IPS-18c (cell line): Measurements from ENCODE around the gene TNFRSF14.
A peak's percentile ranks its signal among the peaks of the same experiment; 100 is the strongest.
"Not testable (repeated sequence)": the region's sequence is repeated elsewhere in the genome, so short reads cannot be mapped to it uniquely, and the experiment has no call there.

ENCODE experiments used
- H3K4me3 ChIP-seq: 2 replicates; pipeline ENCODE4 v1.7.0; 2013; ENCODE audit warnings: low read depth, mild to moderate bottlenecking, low read length, moderate library complexity; ENCODE audit not compliant: insufficient read depth
- H3K9me3 ChIP-seq: one replicate; pipeline ENCODE4 v1.6.1; 2013; ENCODE audit warnings: mild to moderate bottlenecking, low read length, moderate library complexity; ENCODE audit not compliant: control insufficient read depth, insufficient read depth

TNFRSF14 gene

DNA sequence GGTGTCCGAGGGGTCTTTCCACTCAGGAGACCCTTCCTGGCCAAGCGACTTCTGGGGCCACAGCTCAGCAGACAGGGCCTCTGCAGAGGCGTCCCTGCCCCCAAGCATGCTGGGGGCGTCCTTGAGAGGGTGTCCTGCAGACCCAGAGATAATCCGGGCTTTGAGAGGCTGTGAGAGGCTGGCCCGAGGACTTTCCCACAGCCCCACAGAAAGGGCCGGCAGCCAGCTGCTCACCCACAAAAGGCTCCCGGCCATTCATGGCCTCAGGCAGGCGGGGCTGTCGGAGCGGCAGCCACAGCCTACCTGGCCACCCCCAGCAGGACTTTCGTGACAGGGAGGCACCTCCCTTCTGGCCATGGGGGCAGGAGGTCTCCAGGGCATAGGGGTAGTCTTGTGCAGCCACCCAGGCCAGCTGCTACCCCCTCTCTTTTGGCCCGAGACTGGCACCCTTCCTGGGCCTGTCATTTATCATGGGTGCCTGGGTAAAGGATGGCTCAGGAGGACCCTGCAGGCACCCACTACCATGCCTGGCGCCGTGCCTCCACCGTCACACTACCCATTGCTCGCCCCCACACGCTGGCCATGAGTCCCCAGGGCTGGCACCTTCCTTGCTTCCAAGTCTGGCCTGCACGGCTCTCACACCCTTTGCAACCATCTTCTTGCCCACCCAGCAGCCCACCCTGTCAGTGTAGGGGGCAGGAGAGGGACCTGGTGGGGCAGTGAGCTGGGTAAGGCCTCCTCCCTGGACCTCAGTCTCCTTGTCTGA lies 11.1 kb upstream of the TNFRSF14 start:
- Histone ChIP-seq H3K9me3 (peaks cover 2% of the 10 kb centered on the region), H3K4me3 (no peak overlapping the region)

DNA sequence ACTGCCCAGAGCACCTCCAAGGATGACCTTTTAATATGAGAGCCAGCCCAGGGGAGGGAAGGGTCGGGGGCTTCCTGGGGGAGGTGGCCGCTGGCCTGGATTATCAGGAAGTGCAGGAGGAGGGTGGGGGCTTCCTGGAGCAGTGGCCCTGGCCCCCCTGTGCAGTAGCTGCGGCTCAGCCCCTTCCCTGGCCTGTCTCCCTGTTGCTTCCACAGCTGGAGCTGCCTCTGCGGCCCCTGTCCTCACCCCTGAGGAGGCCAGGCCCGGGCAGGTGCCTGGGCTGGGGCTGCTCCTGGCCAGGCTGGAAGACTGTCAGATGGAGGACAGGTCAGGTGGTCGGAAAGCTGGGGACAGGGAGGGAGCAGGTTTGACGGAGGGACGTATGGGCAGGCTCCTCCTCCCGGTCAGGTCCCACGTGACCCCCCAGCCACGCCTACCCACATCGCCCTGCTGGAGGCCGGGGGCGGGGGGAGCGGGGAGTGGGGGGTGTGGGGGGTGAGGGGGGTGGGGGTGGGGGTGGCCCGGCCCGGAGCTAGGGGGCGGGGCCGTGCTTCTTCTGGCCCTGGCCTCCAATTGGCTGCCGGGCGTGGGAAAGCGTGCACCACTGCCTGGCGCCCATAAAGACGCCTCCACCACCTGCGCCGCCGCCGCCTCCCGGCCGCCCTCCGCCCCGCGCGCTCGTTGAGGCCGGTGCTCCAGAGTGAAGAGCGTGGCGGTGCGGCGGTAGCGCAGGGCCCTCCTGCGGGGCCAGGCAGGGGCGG lies 10.2 kb upstream of the TNFRSF14 start:
- Histone ChIP-seq H3K9me3 (peaks cover 2% of the 10 kb centered on the region), H3K4me3 (peak overlapping the region; percentile 82)

DNA sequence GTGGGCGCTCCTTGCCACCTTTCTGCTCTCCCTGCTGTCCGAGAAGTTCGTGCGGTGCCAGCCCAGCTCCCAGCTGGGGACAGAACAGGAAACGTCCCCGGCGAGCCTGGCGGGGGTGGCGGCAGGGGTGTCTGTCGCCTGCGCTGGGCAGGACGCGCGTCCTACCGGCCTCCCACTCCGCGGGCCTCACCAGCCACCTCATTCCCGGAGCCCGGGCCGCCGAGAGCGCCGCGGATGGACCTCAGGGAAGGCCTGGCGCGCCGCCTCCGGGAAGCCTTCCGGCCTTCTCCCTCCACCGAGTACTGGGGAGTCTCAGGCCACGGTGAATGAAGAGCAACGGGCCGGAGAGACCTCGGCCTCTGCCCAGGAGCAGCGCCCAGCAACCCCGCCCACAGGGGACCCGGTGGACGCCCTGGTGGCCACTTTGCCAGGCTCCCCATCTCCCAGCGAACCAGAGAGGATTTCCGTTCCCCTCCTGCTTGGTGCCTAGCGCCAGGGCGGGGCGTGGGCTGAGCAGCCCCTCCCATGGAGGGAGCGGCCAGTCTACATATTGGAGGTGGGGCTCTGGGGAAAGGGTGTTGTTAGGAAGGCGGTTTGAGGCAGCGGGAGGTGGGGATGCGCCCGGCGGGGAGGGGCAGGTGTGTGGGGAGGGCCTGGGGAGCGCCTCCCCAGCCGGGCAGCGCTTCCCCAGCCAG lies 9.5 kb upstream of the TNFRSF14 start:
- peak overlapping the region; percentile 82 for H3K4me3 ChIP-seq

DNA sequence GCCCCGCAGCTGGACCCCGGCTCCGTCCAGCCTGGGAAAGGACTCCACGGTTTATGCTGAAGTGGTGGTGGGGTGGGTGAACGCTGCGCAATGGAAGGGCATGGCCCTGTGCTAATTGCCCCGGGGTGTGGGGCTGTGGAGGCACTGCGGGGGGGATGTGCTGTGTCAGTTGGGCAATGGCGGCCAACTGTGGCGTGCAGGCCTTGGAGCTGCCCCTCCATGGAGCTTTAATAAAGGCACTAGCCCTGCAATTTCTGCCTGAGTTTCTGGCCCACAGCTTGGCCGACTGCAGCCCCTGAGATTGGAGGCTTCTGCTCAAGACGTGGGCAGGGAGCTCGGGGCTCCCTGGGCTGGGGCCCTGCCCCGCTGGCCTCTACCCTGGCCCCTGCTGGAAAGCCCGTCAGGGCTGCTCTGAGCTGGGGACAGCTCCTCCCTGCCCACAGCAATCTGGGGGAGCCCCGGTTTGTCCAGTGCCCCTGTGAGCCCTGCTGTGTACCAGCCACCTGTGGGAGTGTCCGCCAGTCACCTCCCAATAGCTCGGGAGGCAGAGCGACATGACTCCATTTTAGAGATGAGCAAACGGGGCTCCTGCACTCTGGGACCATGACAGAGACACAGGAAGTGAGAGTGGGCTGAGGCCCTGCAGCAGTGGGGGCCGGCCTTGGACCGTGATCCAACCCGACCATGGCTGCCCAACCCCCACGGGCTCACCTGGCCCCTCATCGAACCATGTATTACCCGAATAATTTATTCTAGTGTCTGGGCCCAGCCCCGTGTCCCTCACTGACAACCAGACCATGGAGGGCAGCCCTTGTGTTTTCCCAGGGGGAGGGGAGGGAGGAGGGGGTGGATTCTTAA lies 8.7 kb upstream of the TNFRSF14 start:
- peak overlapping the region; percentile 82 for H3K4me3 ChIP-seq
- peaks cover 2% of the 10 kb centered on the region for H3K9me3 ChIP-seq

More for the DNA sequence above, 9.5 kb upstream of the TNFRSF14 start:
- H3K9me3 ChIP-seq, result peaks cover 2% of the 10 kb centered on the region

DNA sequence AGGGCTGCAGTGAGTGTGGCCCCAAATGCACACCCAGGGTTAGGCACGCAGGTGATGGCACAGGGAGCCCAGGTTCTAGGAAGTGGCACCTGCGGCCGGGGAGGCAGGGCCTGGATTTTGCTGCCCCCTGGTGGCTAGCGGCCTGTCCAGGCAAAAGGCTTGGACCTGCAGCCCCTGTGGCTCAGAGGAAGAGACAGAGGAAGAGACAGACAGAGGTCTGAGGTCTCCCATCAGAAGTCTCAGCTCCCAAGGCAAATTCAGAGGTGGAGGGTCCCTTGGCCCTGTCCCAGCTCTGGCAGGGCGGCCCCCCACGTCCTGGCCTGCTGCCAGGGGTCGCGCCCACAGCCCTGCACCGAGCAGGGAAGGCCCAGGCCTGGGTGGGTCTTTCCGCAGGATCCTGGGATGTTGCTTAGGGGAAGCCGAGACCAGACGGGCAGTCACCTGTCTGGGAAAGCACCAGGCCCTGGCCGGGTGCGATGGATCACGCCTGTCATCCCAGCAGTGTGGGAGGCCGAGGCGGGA lies 8.0 kb upstream of the TNFRSF14 start:
- Histone ChIP-seq H3K4me3 (no peak overlapping the region), H3K9me3 (peaks cover 2% of the 10 kb centered on the region)

DNA sequence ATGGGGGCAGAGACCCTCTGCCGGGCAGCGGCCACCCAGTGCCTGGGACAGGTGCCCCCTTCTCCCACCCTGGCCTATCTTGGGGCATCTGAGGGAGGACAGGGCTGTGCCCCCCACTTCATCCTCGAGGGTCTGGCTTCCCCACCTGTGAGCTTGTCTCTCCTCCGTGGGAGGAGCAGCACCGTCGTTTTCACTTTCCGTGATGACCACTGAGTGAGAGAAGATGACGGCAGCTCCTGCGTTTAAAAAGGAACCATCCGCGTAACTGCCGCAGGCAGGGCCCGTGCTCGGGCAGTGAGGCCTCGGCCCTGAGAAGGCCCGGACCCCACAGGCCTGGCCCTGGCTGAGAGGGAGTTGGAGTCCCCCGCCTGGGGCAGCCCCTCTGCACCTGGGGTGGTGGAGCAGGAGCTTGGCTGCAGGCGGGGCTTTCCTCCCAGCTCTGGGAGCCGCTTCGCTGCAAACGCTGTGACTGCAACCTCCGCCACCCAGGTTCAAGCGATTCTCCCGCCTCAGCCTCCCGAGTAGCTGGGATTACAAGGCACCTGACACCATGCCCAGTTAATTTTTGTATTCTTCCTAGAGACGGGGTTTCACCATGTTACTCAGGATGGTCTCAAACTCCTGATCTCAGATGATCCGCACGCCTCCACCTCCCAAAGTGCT lies 6.7 kb upstream of the TNFRSF14 start:
- not testable (repeated sequence) for H3K4me3 ChIP-seq

DNA sequence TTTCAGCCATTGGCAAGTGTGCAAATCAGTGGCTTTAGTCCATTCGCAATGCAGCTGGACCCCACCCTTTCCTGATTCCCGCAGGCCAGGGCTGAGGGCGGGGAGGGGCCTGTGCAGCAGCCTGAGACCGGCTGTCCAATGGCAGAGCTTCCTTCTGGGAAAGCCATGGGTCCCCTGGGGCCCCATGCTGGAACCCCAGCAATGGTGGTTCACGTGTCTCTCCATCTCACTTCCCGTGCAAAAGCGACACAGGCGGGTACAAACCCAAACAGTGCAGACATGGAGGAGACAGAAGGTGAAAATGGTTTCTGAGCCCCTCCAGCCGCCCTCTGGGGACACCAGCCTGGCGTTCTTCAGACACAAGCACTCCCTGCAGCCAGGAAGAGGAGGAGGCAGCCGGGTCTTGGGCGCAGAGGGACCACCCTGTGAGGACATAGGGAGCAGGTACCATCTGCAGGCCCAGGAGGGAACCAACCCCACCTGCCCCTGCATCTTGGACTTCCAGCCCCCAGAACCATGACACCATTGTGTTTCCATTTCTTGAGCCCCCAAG lies 5.8 kb upstream of the TNFRSF14 start:
- H3K4me3 ChIP-seq, H3K9me3 ChIP-seq: not testable (repeated sequence)

More for the DNA sequence above, 6.7 kb upstream of the TNFRSF14 start:
- not testable (repeated sequence) for H3K9me3 ChIP-seq

DNA sequence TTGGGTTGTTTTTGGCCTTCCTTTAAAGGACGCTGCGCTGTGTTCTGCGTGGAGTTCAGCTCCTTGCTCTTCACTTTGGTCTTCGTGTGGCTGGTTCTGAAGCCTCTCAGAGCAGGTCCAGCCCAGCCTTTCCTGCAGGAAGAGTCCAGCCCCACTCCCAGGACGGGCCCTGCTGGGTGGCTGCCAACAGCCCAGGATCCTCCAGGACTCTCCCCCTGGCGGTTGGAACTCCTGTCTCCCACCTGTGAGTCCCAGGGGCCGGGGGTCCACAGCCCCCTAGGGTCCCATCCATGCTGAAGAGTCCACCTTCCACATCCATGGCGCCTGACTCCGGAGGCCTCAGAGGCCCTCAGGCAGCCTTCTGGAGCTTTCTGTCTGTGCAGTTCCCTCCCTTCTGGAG lies 4.6 kb upstream of the TNFRSF14 start:
- not testable (repeated sequence) for H3K9me3 ChIP-seq

DNA sequence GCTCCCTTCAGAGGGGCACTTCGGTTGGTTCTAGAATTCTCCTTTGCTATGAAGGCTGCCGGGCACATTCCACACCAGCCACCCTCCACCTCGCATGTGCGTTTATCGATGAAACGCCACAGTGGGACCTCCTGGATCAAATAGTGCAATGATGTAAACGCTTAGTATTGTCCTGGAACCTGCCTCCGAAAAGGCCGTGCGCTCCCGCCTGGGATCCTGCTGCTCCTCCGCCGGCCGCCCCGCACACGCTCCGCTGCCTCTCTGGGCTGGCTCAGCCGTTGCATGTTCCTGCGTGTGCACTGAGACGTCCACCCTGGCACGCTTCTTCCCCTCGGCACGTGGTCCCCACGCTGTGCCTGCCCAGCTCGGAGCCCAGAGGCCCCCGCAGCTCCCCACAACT lies 4.0 kb upstream of the TNFRSF14 start:
- Histone ChIP-seq H3K9me3 (no peaks in the 10 kb centered on the region), H3K4me3 (no peak overlapping the region)

More for the DNA sequence above, 4.6 kb upstream of the TNFRSF14 start:
- H3K4me3 ChIP-seq, result not testable (repeated sequence)

DNA sequence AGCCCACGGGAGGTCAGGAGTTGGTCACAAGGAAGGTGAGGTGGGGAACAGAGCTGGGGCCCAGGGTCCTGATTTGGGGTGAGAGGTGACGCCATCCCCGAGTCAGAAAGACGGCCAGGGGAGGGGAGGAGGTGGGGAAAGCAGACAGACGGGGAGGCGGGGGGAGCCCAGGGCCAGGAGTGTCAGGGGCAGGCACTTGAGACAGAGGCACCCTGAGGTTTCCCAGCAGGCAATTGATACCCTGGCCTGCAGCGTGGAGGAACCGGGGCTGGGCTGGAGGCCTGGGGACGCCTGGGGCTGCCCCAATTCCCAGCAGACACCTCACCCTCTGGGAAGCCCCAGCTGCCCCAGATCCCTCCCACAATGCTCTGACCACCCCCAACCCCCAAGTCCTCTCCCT lies 3.1 kb upstream of the TNFRSF14 start:
- H3K4me3 ChIP-seq, H3K9me3 ChIP-seq: not testable (repeated sequence)

DNA sequence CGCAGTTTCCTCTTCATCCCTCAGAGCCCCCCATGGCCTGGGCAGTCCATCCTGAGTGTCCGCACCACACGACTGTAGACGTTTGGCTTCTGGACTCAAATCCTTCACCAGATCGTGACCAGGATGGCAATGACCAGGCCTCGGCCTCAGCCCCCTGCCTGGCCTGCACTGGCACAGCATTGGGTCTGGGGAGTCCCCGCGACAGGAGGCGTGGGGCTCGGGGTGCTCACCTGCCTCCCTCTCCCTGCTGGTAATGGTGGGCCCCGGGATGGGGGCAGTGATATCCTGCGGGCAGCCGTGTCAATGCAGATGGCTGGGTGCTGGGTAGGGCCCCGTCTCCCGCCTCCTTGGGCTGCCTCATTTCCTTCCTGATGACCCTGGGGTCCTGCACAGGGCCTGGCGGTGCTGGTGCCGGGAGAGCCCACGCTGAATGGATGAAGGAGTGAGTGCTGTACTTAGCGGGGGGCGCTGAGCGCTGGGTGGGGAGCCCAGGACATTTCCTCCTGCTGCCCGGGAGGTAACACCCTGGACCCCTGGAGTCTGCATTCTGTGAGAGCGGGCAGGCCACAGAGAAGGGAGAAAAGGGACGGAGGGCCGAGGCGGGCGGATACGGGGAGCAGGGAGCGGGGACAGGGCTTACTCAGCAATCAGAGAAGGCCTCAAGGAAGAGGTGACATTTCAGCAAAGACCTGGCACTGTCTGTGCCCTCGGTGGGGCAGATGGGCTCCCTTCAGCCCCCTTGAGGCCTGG lies 2.1 kb upstream of the TNFRSF14 start:
- no peak overlapping the region for H3K4me3 ChIP-seq
- H3K9me3 ChIP-seq, result no peaks in the 10 kb centered on the region

DNA sequence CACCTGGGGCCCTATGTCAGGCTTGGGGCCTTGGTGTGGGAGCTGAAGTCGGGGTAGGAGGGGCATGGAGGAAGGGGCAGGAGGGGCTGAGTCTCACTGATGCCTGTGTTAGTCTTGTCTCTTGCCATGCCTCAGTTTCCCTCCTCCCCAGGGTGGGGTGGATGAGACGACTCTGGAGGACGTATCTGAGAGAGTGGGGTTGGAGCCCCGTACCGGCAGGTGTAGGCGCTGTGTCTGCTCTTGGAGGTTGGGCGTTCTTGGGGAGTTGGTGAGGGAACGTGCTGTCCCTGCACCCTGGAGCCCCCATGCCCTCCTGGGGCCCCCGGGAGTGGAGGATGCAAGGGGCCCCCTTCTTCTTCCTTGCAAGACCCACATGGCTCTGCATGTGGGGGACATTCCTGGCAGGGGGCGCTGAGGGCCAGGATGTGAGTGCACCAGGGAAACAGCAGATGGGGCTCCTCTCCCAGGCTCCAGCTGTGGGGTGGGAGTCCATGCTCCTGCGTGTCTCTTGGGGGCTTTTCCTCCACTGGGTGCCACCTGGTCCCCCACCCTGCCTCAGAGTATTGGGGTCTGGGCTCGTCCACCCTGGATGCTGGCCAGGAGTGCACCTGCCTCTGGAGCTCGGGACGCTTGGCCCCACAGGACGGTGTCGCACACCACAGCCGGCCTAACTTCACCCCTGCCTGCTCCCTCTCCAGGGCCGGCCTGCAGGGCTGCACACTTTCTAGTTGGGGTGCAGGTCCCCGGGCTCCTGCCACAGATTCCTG lies 1.4 kb upstream of the TNFRSF14 start:
- Histone ChIP-seq H3K4me3 (no peak overlapping the region), H3K9me3 (no peaks in the 10 kb centered on the region)

DNA sequence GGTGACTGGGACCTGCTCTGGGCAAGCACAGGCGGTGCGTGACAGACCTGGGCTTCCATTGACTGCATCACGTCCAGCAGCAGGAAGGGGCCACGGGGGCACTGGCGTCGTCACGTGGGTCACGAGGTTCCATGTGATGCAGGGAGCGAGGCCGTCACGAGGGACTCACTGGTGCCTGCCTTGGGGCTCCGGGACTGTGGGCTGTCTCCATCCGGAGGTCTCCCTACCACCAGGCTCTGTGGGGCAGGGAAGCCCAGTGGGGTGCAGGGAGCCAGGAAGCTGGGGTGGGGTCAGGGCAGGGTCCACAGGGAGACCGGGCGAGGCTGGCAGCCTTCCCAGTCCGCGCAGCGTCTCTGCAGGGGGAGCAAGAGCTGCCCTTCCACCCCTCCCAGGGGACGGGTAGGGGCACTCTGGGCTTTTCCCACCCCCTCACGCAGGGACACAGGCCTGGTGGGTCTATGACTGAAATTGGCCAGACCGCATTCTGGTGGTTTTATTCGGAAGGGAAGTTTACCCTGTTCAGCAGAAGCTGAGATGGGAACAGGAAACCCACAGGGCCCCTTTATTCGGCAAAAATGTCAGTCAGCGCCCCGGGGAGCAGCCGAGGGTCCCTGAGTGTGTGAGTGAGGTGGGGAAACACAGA lies 416 bp upstream of the TNFRSF14 start:
- Histone ChIP-seq H3K9me3 (no peaks in the 10 kb centered on the region), H3K4me3 (no peak overlapping the region)

DNA sequence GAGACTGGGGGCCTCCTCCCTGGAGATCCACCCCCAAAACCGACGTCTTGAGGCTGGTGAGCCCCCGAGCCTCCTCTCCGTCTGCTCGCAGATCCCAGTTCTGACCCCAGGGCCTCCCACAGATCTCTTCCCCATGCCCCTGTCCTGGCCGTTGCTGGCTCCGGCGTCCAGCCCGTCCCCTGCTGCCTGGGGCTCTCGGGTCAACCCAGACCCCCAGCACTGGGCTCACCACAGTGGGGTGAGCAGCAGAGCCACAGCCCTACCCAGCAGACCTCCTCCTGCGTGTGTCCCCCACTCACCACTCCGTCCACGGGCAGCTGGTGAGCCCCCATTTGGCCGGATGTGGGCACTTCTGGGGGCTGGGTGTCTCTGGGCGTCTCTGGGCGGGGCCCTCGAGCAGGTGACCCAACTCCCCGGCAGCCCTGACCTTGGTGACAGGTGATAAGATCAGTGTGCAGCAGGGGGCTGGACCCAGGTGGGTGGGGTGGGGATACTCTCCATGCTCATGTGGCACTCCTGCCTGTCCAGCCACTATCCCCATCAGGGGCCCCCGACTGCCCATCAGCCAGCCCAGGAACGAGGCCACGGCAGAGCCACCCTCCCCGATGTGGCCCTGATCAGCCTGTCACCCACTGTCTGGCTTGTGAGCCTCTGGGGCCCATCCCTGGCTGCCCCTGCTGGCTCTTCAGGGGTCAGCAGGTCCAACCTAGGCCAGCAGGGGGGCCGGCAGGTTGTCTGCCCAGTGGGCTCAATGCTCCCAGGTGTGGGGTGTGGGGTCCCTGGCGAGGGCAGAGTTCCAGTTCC lies 709 bp downstream of the TNFRSF14 start:
- Histone ChIP-seq H3K9me3 (no peaks in the 10 kb centered on the region), H3K4me3 (no peak overlapping the region)
